Mononuclear cell (primary cell): ENCODE measurements around the gene SYCE1L. TPM values are rescaled to one million over a fixed set of nuclear protein-coding genes. Genes with fewer than 3 reads are reported as not detected.

ENCODE experiments used
- total RNA-seq: library from RNA; depleted of rRNA; stranded (reverse); fragments of >200 nt; gene quantifications from one replicate; pipeline ENCODE4 v1.2.3, GENCODE V29; 2012

The SYCE1L gene
- total RNA-seq, 1 donor, result 0.52 TPM

Other genes with a start within 250 kb of the SYCE1L start
- gene MON1B, start 8.2 kb upstream of the SYCE1L start, total RNA-seq, result 20.9 TPM
- not detected for gene ADAMTS18, start 235.6 kb downstream of the SYCE1L start, total RNA-seq